ENCODE data around the gene PIK3CB. TPM values are rescaled to one million over a fixed set of nuclear protein-coding genes. Genes with fewer than 3 reads are reported as not detected.

Gene PIK3CB
- total RNA-seq, 1 experiment from 2014 or later = 59.3 TPM

DNA sequence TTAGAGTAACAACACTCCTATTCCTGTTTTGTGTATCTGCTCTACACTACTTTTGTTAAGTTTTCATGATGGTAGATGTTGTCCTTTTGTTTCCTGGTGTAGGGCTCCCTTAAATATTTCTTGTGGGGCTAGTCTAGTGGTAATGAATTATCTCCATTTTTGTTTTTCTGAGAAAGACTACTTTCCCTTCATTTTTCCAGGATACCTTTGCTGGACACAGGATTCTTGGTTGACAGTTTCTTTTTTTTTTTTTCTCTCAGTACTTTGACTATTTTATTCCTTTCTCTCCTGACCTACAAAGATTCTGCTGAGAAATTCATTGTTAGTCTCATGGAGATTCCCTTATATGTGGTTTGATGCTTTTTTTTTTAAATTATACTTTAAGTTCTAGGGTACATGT is 188.2 kb downstream of the PIK3CB start:
- TF ChIP-seq, protein P1, sequence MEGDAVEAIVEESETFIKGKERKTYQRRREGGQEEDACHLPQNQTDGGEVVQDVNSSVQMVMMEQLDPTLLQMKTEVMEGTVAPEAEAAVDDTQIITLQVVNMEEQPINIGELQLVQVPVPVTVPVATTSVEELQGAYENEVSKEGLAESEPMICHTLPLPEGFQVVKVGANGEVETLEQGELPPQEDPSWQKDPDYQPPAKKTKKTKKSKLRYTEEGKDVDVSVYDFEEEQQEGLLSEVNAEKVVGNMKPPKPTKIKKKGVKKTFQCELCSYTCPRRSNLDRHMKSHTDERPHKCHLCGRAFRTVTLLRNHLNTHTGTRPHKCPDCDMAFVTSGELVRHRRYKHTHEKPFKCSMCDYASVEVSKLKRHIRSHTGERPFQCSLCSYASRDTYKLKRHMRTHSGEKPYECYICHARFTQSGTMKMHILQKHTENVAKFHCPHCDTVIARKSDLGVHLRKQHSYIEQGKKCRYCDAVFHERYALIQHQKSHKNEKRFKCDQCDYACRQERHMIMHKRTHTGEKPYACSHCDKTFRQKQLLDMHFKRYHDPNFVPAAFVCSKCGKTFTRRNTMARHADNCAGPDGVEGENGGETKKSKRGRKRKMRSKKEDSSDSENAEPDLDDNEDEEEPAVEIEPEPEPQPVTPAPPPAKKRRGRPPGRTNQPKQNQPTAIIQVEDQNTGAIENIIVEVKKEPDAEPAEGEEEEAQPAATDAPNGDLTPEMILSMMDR (IDR thresholded peaks at IDR 0.05; ENCODE audit: unreplicated experiment) = no peak
- peaks cover 60% of the 10 kb centered on the region for H3K36me3 Mint-ChIP-seq (ENCODE audit: insufficient read depth, unreplicated experiment)
- intact Hi-C loops (cut with micrococcal nuclease; ENCODE audit: unreplicated experiment) = no loop called here
- no peaks in the 10 kb centered on the region for H3K4me1 Mint-ChIP-seq (ENCODE audit: low read depth, unreplicated experiment)
- H3K9me3 Mint-ChIP-seq (ENCODE audit: low read depth, unreplicated experiment) = peaks cover 19% of the 10 kb centered on the region
- H3K27ac Mint-ChIP-seq (ENCODE audit: unreplicated experiment) = peak overlapping the region; percentile 21
- CTCF ChIA-PET = no interaction called here
- H3K27me3 Mint-ChIP-seq (ENCODE audit: unreplicated experiment) = no peaks in the 10 kb centered on the region
- BruUV-seq (replicated peaks) = no TSS peak
- no peak for DNase-seq
- no peak overlapping the region for H3K4me3 Mint-ChIP-seq (ENCODE audit: low read depth, unreplicated experiment)

DNA sequence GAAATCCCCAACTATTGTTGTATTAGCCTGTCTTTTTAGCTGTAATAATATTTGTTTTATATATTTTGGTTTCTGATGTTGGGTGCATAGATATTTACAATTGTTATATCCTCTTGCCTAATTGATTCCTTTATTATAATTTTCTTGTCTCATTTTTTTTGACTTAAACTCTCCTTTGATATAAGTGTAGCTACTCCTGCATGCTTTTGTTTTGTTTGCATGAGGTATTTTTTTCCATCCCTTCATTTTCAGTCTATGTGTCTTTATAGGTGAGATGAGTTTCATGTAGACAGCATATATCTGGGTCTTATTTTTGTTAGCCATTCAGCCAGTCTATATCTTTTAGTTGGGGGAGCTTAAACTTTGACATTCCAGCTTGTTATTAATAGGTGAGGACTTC is 188.7 kb downstream of the PIK3CB start:
- peaks cover 20% of the 10 kb centered on the region for H3K9me3 Mint-ChIP-seq (ENCODE audit: low read depth, unreplicated experiment)
- no peak overlapping the region for H3K4me3 Mint-ChIP-seq (ENCODE audit: low read depth, unreplicated experiment)

DNA sequence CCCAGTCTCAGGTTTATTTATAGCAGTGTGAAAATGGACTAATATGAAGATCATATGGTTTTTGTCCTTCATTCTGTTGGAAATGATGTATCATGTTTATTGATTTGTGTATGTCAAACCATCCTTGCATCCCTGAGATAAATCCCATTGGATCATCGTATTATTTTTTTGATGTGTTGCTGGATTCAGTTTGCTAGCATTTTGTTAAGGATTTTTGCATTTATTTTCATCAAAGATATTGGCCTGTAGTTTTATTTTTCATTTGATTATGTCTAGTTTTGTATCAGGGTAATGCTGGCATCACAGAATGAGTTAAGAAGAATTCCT is 191.8 kb downstream of the PIK3CB start:
- no peaks in the 10 kb centered on the region for H3K27me3 Mint-ChIP-seq (ENCODE audit: unreplicated experiment)
- no peak overlapping the region for H3K4me3 Mint-ChIP-seq (ENCODE audit: low read depth, unreplicated experiment)
- CTCF ChIA-PET = no interaction called here
- BruUV-seq (replicated peaks) = no TSS peak
- peaks cover 33% of the 10 kb centered on the region for H3K36me3 Mint-ChIP-seq (ENCODE audit: insufficient read depth, unreplicated experiment)
- TF ChIP-seq, protein P1 (IDR thresholded peaks at IDR 0.05; ENCODE audit: unreplicated experiment) = no peak
- DNase-seq = no peak
- intact Hi-C loops (cut with micrococcal nuclease; ENCODE audit: unreplicated experiment) = no loop called here
- no peaks in the 10 kb centered on the region for H3K4me1 Mint-ChIP-seq (ENCODE audit: low read depth, unreplicated experiment)
- peaks cover 15% of the 10 kb centered on the region for H3K9me3 Mint-ChIP-seq (ENCODE audit: low read depth, unreplicated experiment)
- peak overlapping the region; percentile 40 for H3K27ac Mint-ChIP-seq (ENCODE audit: unreplicated experiment)

More for the DNA sequence above, 188.7 kb downstream of the PIK3CB start:
- Mint-ChIP-seq H3K4me1 (ENCODE audit: low read depth, unreplicated experiment) (no peaks in the 10 kb centered on the region), H3K27ac (ENCODE audit: unreplicated experiment) (peak overlapping the region; percentile 21), H3K27me3 (ENCODE audit: unreplicated experiment) (no peaks in the 10 kb centered on the region), H3K36me3 (ENCODE audit: insufficient read depth, unreplicated experiment) (peaks cover 55% of the 10 kb centered on the region)
- DNase-seq = no peak
- BruUV-seq (replicated peaks) = no TSS peak
- intact Hi-C loops (cut with micrococcal nuclease; ENCODE audit: unreplicated experiment) = no loop called here
- TF ChIP-seq, protein P1 (IDR thresholded peaks at IDR 0.05; ENCODE audit: unreplicated experiment) = no peak
- CTCF ChIA-PET = no interaction called here

DNA sequence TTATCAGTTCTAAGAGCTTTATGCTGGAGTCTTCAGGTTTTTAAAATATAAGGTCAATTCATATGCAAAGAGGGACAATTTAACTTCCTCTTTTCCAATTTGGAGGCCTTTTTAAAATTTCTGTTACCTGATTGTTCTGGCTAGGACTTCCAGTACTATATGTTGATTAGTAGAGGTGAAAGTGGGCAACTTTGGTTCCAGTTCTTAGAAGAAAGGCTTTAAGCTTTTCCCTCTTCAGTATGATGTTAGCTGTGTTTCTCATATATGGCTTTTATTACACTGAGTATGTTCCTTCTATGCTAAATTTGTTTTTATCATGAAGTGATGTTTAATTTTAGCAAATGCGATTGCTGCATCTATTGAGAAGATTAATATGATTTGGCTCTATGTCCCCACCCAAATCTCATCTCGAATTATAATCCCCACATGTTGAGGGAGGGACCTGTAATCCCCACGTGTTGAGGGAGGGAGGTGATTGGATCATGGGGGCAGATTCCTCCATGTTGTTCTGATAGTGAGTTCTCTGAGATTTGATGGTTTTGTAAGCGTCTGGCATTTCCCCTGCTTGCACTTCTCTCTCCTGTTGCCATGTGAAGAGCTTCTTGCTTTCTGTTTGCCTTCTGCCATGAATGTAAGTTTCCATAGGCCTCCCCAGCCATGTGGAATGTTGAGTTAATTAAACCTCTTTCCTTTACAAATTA is 192.4 kb downstream of the PIK3CB start:
- CTCF ChIA-PET = no interaction called here
- intact Hi-C loops (cut with micrococcal nuclease; ENCODE audit: unreplicated experiment) = no loop called here

More for the DNA sequence above, 192.4 kb downstream of the PIK3CB start:
- Mint-ChIP-seq H3K4me1 (ENCODE audit: low read depth, unreplicated experiment) (no peaks in the 10 kb centered on the region), H3K27me3 (ENCODE audit: unreplicated experiment) (no peaks in the 10 kb centered on the region), H3K27ac (ENCODE audit: unreplicated experiment) (peak overlapping the region; percentile 40), H3K36me3 (ENCODE audit: insufficient read depth, unreplicated experiment) (peaks cover 33% of the 10 kb centered on the region), H3K4me3 (ENCODE audit: low read depth, unreplicated experiment) (no peak overlapping the region), H3K9me3 (ENCODE audit: low read depth, unreplicated experiment) (peaks cover 15% of the 10 kb centered on the region)
- DNase-seq = no peak
- TF ChIP-seq, protein P1 (IDR thresholded peaks at IDR 0.05; ENCODE audit: unreplicated experiment) = no peak
- no TSS peak for BruUV-seq (replicated peaks)

All from Calu3 (cell line).